Sigmoid colon (tissue), 7 donors: Measurements from ENCODE around the gene SHLD3. TPM values are rescaled to one million over a fixed set of nuclear protein-coding genes. Genes with fewer than 3 reads are reported as not detected.

ENCODE experiments used
- DNase-seq: peaks from one replicate; pipeline ENCODE4 v3.0.0-alpha.2; 2019
- H3K27ac ChIP-seq, 4 donors: fragments of 200-600 bp; sonication (generic); one replicate each; pipeline ENCODE4 v1.5.1; 2016 to 2019; ENCODE audit warnings: mild to moderate bottlenecking in 1 of 4
- H3K27me3 ChIP-seq, 3 donors: fragments of 200-600 bp; sonication (generic); one replicate each; pipeline ENCODE4 v1.5.1; 2019; ENCODE audit warnings: mild to moderate bottlenecking in 1 of 3
- H3K36me3 ChIP-seq, 4 donors: fragments of 200-600 bp; sonication (generic); one replicate each; pipeline ENCODE4 v1.5.1; 2016 to 2019
- H3K4me1 ChIP-seq, 4 donors: fragments of 200-600 bp; sonication (generic); one replicate each; pipeline ENCODE4 v1.5.1; 2017 to 2019
- H3K4me3 ChIP-seq, 4 donors: fragments of 200-600 bp; sonication (generic); one replicate each; pipeline ENCODE4 v1.5.1; 2017 to 2019; ENCODE audit warnings: mild to moderate bottlenecking in 2 of 4, moderate library complexity in 1 of 4
- H3K9me3 ChIP-seq, 4 donors: fragments of 200-600 bp in 3 of 4; sonication (generic) in 3 of 4; one replicate each; pipeline versions ENCODE4 v1.5.1 to v1.6.1; 2013 to 2019
- CTCF ChIP-seq, 4 experiments: fragments of 450-650 bp in 3 of 4; fragments of 200-600 bp in 1 of 4; IDR thresholded peaks; one replicate each; pipeline ENCODE4 v1.5.1; 2016 to 2019; ENCODE audit warnings: antibody characterized with exemption in 4 of 4, mild to moderate bottlenecking in 3 of 4, moderate library complexity in 2 of 4
- EP300 ChIP-seq, 4 donors: sonication (generic); formaldehyde crosslinking; IDR thresholded peaks; one replicate each; pipeline ENCODE4 v1.6.1; 2017; ENCODE audit warnings: antibody characterized with exemption in 4 of 4
- POLR2A ChIP-seq, 2 donors: fragments of 450-650 bp; IDR thresholded peaks; one replicate each; pipeline ENCODE4 v1.6.1; 2016; ENCODE audit warnings: antibody characterized with exemption in 2 of 2, mild to moderate bottlenecking in 2 of 2, moderate library complexity in 2 of 2
- POLR2AphosphoS5 ChIP-seq, 4 donors: sonication (generic); formaldehyde crosslinking; IDR thresholded peaks; one replicate each; pipeline ENCODE4 v1.6.1; 2017; ENCODE audit warnings: antibody characterized with exemption in 4 of 4
- WGBS, 2 donors: extraction: QIAGEN DNeasy Blood & Tissue Kit; methylation state at CpG; one replicate each; pipeline ENCODE4 v1.1.7; 2013; 5-methylcytosine and 5-hydroxymethylcytosine counted together
- intact Hi-C: fragments of 100-400 bp; cut with DNase I; formaldehyde crosslinking; loops from one replicate; pipeline ENCODE4 v1.15.1; 2023
- polyA plus RNA-seq, 3 donors: library from polyadenylated mRNA; stranded (reverse); fragments of 200-250 nt; gene quantifications; one replicate each; pipeline ENCODE4 v1.2.3, GENCODE V29; 2013
- total RNA-seq, 4 donors: library from RNA; depleted of rRNA; stranded (reverse); fragments of >200 nt; gene quantifications; one replicate each; pipeline ENCODE4 v1.1.0, GENCODE V29; 2016
- donor health status: healthy with polysubstance abuse.
- donor health status: Bipolar disorder and iron deficiency.
- donor health status: healthy.

SHLD3 gene
- total and polyA plus RNA-seq, 7 donors, result 2.3 to 5.3 (median 3.0) TPM

- Histone ChIP-seq H3K27me3 (no peaks in the 10 kb centered on the region), H3K4me1 (no peaks in the 10 kb centered on the region), H3K4me3 (no peak overlapping the region), H3K9me3 (no peaks in the 10 kb centered on the region), H3K36me3 (peaks cover 0 to 56% (median 6%) of the 10 kb centered on the region in 4 donors), H3K27ac (no peak overlapping the region)
- intact Hi-C loops, result no loop called here
- WGBS, 2 donors, result 26 to 65% methylated on average over 5 of the region's 5 CpGs
- TF ChIP-seq EP300 (IDR thresholded peaks at IDR 0.05) (no peak), POLR2AphosphoS5 (IDR thresholded peaks at IDR 0.05) (no peak), POLR2A (IDR thresholded peaks at IDR 0.05) (no peak), CTCF (IDR thresholded peaks at IDR 0.05) (no peak)
- no peak for DNase-seq
These were observed 26.3 kb downstream of the SHLD3 start for GRCh38 chr5:65651144-65651543.

- Histone ChIP-seq H3K36me3 (peaks cover 0 to 38% (median 1%) of the 10 kb centered on the region in 4 donors), H3K27me3 (no peaks in the 10 kb centered on the region), H3K27ac (no peak overlapping the region), H3K4me1 (no peaks in the 10 kb centered on the region), H3K4me3 (no peak overlapping the region), H3K9me3 (no peaks in the 10 kb centered on the region)
- intact Hi-C loops, result no loop called here
- 85 to 86% methylated on average over 2 of the region's 2 CpGs for WGBS, 2 donors
- no peak for DNase-seq
- TF ChIP-seq EP300 (IDR thresholded peaks at IDR 0.05), result no peak
- no peak for TF ChIP-seq CTCF (IDR thresholded peaks at IDR 0.05)
- TF ChIP-seq POLR2AphosphoS5 (IDR thresholded peaks at IDR 0.05), result no peak
- no peak for TF ChIP-seq POLR2A (IDR thresholded peaks at IDR 0.05)
These were observed 29.9 kb downstream of the SHLD3 start for GRCh38 chr5:65654713-65655112.

- H3K27ac ChIP-seq, result no peak overlapping the region
- WGBS, 2 donors, result 96 to 97% methylated on average over 1 of the region's 1 CpG
- H3K4me1 ChIP-seq, result no peaks in the 10 kb centered on the region
- intact Hi-C loops, result no loop called here
- peaks cover 0 to 55% (median 5%) of the 10 kb centered on the region in 4 donors for H3K36me3 ChIP-seq
- H3K9me3 ChIP-seq, result no peaks in the 10 kb centered on the region
- TF ChIP-seq EP300 (IDR thresholded peaks at IDR 0.05) (no peak), POLR2AphosphoS5 (IDR thresholded peaks at IDR 0.05) (no peak), POLR2A (IDR thresholded peaks at IDR 0.05) (no peak), CTCF (IDR thresholded peaks at IDR 0.05) (peak in 2 of 4 experiments; percentile 16 to 41)
- H3K4me3 ChIP-seq, result no peak overlapping the region
- no peaks in the 10 kb centered on the region for H3K27me3 ChIP-seq
- DNase-seq, result no peak
These were observed 39.1 kb downstream of the SHLD3 start for GRCh38 chr5:65663804-65664521.

- no peak overlapping the region for H3K4me3 ChIP-seq
- no peak for DNase-seq
- no peaks in the 10 kb centered on the region for H3K4me1 ChIP-seq
- H3K36me3 ChIP-seq, result peaks cover 0 to 48% (median 5%) of the 10 kb centered on the region in 4 donors
- 77 to 84% methylated on average over 7 of the region's 7 CpGs for WGBS, 2 donors
- H3K27me3 ChIP-seq, result no peaks in the 10 kb centered on the region
- intact Hi-C loops, result no loop called here
- TF ChIP-seq POLR2A (IDR thresholded peaks at IDR 0.05), result no peak
- TF ChIP-seq EP300 (IDR thresholded peaks at IDR 0.05), result no peak
- no peak for TF ChIP-seq POLR2AphosphoS5 (IDR thresholded peaks at IDR 0.05)
- no peak for TF ChIP-seq CTCF (IDR thresholded peaks at IDR 0.05)
- no peaks in the 10 kb centered on the region for H3K9me3 ChIP-seq
- no peak overlapping the region for H3K27ac ChIP-seq
These were observed 43.9 kb downstream of the SHLD3 start for GRCh38 chr5:65668696-65669095.
